ENCODE measurements around the gene CHMP4B.

GRCh38 chr20:33830371-33830770, 19.2 kb downstream of the CHMP4B start:
- no peak for TF ChIP-seq CTCF (IDR thresholded peaks at IDR 0.05)
- TF ChIP-seq POLR2A (IDR thresholded peaks at IDR 0.05): no peak
